Measurements from ENCODE around the gene SMG6.
A peak's percentile ranks its signal among the peaks of the same experiment; 100 is the strongest.

The SMG6 gene

DNA sequence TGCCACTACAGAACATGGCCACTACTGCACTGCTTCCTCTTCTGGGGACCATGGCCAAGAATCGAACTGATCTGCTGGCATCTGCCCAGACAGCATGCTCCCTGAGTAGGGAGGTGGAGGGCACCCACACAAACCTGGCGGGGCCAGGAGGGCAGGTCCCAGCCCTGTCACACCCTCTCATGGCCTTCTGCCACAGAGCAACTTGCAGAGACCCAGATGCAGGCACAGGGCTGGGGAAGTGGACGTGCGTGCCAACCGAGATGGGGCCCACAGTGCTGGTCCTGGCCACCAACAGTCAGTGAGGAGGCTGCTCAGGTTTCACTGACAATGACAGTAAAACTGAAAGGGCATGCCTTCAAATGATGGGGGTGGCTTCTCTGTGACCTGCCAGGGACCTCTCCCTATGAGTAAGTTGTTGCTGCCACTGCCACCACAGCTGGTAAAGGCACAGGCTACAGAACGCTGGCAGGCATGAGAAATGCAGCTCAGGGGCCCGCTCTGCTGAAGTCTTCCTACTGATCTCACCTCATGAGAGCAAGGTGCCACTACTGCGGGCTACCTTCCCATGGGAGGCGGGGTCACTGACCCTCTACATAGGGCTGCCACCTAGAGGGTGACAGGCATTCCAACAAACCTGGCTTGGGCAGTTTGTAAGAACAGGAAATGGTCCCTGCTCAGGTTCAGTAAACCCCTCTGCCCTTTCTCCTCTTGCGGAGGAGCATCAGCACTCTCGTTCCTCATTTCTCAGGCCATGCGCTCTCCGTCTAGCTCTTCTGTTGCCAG is 233.2 kb downstream of the SMG6 start:
- DNase-seq: peak; percentile 80

DNA sequence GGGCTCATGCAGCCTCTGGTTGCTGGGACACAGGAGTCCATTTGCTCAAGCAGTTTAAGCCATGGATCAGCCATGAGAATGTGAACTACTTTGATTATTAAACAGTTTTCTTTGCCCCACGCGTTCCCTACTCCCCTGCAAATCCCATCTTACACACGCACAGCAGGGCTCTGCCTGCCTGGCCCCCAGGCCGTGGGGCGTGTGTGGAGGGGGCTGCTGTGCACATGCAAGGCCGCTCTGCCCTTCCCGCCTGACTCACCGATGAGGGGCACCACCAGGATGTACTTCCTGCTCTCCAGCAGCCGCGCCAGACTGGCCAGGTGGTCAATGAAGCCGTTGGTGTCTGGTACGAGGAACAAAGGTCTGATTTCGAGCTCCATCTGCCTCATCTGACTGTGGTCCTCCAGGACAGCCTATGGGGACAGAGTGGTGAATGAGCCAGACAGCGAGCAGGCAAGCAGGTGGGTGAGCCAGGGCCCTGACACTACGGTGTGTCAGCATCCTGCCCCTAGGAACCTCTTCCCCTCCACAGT is 235.0 kb downstream of the SMG6 start:
- no peak for DNase-seq

DNA sequence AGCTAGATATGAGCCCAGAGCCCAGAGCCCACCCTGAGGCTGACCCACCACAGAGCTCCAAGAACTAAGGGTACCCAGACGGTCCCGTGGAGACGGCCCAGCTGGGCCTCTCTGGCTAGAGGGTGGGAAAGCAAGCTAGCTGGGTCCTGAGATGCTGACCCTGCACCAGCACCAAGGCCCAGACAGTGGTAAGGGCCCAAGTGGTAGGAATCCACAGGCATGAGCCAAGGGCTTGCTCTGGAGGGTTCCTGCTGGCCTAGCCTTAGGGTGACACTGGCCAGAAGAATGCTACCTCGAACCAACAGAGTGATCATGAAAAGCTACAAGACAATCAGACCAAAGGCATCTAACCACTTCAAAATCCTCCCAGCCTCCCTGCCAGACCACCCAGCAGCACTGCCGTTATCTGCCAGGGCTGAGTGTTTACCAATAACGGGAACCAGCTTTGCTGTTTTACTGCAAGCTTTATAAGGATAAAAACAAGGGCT is 235.5 kb downstream of the SMG6 start:
- no peak for DNase-seq

DNA sequence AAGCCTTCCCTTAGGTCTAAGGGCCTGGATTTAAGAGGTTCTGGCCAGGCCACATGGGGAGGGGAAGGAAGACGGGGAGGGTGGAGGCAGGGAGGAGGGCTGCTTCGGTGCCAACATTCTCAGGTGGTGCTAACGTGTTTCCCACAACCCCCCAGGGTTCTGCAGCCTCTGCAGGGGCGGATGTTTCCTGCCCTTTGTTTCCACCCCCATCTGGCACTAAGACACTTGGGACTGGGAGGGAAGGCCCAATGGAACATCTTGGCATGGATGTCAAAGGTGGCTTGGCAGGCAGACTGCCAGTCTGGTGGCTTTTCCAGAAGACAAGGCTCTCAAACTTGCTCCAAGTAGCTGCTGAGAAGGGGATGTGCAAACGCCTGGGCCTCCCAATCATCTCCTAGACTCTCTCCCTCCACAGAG is 236.0 kb downstream of the SMG6 start:
- DNase-seq: no peak

DNA sequence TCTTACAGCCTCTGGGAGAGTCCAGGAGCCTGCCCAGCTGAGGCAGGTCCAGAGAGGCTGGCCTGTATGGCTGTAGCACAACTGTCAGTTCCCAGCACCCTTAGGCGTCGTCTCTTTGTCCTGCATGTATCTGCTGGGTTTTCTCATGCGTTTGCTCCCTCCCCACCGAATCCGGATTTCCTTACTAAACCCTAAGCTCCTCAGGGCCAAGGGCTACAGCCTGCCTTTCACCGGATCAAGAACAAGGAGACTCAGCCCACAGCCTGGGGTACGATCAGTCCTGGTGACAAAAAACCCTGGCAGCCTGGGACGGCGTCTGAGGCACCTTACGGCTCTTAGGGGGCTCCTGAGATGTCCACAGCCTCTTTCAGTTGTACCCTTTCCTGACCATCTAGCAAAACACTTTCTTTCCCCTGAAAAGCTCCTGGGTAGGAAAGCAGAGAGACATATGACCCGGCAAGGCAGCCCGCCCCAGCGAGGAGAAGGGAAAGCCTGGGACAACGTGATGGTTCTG is 236.5 kb downstream of the SMG6 start:
- no peak for DNase-seq

DNA sequence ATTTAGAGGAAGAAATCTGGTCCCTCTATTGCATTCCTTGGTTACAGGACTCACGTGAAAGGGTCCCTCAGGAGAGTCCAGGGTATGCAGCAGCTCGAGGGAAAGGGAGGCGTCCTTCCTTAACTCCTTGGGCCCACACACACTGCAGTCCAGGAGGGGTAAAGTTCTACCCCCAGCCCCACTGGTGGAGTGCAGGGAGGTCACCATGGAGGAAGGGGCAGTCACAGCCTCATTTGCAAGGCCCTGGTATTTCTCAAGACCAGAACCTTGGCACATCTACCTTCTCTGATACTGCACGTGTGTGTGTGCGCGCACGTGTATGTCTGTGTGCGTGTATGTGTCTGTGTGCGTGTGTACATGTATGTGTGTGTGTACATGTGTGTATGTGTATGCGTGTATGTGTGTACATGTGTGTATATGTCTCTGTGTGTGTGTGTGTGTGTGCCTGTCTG is 237.6 kb downstream of the SMG6 start:
- no peak for DNase-seq

DNA sequence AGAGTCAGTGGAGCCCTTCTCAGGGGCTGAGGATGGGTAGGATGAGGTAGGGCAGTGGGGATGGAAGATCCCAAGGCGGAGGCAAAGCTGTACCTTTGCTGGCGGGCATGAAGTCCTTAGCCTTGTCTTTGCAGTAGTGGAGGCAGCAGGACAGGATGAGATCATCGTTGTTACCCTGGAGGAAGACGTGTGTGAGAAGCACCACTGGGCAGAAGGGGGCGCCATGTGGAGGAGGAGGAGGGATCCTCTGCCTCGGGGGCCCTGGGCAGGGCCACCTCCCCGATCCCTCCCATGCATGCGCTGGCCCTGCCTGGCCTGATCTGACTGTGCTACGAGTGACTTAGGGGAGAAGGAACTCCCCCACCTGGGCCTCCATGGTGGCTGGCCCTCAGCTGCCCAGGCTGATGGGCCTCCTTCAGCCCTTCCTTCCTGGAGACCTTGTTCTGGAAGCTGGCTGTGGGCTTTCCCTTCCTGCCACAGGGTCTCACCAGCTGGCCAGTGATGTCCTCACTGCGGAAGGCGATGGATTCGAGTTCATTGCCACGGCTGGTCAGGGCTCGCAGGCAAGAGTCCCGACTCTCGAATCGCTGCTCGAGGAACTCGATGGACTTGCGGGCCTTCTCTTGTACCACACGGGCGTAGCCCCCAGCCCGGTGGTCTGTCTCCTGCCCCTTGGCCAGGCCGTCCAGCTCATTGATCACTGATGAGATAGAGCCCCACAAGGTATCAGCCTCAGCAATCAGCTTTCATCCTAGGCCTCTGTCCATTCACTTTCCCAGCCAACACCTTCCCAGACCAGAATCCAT is 238.4 kb downstream of the SMG6 start:
- peak; percentile 58 for DNase-seq

DNA sequence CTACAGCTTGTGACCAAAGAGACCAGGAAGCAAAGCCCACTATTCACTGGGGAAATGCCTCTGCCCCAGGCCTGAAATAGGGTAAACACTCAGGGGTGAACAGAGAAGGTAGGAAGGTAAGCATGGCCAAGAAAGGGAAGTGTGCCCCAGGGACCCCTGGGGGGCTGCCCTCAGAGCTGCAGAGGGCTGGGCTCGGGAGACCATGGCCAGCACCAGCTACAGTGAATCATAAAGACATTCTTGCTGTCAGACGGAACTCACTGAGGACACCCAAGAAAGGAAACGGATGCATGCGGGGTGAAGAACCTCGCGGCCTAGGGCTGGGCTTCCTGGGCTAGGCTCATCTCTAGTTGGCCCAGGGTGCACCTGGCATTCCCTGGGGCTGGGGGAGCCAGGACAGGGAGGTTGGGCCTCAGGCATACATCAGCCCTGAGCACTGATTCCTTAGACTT is 239.0 kb downstream of the SMG6 start:
- no peak for DNase-seq

DNA sequence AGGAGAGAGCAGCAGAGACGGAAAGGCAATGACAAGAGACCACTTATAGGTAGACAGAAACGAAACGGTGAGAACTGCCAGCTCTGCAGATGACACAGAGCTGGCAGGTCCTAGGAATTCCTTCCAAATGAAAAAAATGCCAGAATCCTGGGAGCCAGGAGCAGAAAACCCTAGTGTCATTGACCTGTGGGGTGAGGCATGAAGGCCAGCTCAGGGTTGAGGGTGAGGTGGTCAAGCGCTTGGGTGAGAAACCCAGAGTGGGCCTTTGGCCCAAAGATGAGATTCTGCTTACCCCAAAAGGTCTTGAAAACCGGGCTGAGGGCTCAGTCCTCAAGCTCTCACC is 239.5 kb downstream of the SMG6 start:
- no peak for DNase-seq

DNA sequence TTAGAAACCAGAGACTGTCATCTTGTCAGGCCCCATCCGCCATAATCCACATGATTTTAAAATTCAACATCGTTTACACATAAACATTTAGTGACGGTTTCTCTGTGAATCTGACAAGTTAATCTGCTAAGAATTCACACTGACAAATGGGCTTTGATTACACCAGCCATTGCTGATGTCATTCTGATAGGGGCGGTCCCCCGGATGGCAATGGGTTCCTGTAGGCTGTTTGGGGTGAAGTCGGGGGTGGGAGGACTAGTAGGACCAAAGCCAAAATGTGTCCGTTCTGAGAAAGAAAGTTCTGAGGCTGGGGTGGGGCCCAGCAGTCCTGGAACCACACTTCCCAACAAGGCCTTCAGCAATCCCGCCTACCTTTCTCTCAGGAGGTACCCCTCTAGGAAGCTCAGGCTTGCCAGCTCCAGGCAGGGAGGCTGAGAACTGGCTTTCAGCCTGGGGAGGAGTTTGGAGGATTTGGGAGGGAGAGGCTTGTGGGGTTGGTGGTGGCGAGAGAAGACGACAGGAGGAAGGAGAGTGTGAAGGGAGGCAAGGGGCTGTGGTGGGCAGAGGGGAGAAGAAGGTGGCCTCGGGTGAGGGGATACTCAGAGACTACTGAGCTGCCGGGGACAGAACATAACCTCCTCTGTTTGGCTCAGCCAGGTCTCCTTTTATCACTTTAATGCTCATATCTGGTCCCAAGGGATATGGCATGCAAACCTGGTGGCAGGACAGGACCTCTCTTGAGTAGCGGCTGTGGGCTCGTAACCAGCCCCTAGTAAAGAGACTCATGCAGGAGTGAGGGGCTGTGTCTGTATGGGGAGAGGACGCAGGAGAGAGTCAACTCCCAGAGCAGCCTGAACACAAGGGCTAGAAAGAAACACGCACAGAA is 240.1 kb downstream of the SMG6 start:
- DNase-seq: no peak

DNA sequence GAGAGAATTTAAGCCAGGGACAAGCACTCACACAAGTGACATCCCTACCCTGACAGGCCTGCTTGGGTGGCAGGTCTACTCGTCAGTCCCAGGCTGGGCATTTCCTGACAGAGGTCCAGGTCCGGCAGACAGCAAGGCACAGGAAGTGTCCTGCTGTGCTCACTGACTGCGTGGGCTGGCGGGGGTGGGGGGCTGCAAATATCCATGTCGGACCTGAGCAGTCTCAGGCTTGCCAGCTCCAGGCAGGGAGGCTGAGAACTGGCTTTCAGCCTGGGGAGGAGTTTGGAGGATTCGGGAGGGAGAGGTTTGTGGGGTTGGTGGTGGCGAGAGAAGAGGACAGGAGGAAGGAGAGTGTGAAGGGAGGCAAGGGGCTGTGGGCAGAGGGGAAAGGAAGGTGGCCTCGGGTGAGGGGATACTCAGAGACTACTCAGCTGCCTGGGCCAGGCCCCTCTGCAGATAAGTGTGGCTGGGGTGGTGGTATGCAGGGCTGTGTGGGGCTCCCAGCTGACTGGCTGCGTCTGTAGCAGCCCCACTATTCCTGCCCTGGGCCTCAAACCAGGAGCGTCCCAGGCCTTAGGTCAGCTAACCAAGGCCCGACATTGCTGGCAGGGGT is 240.9 kb downstream of the SMG6 start:
- DNase-seq: no peak

DNA sequence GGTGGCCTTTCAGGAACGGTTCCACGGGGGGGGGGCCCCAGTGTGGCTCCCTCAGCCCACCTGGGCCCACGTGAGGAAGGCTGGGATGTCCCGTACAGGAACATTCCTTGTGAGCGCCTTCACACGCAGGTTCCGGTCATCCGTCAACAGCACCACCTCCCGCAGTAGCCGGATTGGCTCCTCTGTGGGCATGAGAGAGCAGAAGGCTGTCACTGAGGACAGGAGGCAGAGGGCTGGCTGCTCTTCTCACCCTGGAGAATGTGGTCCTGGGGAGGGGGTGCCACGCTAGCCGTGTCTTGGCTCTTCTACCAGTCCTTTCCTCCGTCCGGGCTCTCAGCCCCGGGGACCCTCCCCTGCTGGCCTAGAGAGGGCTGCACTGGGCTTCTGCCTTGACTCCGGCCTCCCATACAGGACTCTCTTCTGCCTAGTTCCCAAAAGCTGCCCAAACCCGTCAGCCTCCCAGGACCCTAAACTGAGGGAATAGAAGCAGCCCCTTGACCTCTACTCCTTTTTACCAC is 242.1 kb downstream of the SMG6 start:
- no peak for DNase-seq

DNA sequence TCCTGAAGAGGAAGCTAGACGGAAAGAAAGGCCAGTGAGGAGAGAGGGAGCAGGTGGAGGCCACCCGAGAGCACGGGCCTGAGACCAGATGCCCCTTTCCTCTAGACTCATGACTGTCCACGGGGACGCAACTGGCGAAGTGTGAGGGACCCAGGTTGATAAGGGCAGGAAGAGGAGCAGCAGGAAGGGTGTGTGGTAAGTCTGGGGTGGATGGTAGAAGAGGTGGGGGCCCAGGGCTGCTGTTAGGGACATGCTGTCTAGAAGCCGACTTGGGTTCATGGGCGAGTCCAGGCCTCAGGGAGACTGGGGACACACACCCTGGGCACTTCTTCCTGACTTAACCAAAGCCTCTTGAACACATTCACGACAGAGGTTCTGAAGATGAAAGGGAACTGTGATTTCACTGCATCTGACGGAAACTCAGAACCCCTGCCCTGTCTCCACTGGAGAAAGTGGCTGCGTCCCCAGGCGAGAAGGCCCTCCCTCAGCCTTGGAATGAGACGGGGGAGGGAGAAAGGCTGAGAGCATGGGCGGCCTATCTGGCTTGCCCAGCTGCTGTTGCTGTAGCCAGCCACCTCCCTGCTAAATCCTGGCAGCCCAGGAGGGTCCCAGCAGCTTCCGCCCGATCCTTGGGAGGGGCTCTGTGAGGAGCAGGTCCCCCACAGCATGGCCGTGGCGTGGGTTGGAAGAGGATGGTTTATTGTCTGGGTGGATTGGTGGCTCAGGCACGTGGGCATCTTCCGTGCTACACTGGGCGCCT is 242.7 kb downstream of the SMG6 start:
- DNase-seq: no peak

DNA sequence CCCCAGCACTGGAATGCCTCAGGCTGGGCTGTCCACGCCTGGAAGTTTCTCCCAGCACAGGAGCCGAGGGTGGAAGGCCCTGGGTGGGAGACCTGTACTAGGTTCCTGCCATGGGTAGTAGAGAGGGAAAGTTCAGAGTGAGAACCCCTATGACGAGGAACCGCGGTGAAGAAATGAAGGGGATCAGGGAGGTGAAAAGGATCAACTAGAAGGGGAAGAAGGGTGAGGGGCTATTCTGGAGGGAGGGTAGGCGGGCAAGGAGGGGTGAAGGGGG is 243.3 kb downstream of the SMG6 start:
- no peak for DNase-seq

DNA sequence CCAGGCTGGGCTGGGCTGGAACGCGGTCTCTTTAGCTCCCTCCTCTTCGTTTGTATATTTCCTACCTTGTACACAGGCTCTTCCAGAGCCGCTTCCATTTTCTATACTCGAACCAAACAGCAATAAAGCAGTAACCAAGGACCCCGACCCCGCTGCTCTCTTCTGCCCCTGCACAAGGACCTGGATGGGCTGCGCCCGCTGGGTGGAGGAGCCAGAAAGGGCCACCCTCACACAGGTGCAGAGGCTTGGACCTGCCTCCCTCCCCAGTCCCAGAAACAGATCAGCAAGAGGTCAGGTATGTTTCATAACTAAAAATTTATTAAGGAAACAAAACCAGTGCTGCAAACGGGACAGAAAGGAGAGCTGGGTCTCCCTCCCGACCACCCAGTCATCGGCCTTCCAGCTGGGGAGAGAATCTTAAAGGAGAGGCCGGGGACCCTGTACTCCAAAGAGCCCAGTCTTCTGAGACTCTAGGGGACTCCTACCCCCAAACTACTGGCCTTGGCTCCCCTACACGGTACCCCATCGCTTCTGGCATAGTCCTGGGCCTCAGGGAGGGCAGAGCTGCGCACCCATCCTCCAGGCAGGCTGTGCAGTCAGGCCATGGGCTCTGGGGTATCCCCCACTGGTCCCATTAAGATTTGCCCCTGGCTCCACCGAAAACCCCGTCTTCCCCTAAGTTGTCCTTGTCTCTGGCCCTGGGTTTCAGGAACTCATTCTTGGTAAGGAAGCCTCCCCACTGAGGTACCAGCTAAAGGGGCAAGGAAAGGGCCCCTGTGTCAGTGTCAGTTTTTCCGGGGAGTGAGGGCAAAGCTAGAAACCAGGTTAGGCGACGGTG is 243.8 kb downstream of the SMG6 start:
- no peak for DNase-seq

DNA sequence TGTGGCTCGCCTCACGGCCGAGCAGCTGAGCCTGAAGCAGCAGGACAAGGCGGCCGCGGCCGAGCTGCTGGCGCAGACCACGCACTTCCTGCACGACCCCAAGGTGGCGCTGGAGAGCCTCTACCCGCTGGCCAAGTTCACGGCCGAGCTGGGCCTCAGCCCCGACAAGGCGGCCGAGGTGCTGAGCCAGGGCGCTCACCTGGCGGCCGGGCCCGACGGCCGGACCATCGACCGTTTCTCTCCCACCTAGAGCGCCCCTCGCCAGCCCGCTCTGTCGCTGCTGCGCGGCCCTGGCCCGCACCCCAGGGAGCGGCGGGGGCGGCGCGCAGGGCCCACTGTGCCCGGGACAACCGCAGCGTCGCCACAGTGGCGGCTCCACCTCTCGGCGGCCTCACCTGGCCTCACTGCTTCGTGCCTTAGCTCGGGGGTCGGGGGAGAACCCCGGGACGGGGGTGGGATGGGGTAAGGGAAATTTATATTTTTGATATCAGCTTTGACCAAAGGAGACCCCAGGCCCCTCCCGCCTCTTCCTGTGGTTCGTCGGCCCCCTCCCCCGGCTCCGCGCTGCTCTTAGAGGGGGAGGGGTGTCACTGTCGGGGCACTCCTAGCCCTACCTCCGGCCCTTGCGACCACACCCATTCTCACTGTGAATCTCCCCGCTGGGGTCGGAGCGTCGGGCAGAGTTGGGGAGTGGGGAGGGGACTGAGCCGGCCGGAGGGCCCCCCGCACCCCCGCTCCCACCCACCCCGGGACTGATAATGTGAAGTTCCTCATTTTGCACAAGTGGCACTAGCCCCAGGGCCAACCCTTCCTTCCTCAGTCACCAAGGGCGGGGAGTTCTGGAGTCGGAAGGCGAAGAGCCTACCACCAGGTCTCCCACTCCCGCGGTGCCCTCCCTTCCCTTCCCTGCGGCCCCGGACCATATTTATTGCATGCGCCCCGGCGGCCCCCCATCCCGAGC is 244.7 kb downstream of the SMG6 start:
- peak; percentile 43 for DNase-seq

DNA sequence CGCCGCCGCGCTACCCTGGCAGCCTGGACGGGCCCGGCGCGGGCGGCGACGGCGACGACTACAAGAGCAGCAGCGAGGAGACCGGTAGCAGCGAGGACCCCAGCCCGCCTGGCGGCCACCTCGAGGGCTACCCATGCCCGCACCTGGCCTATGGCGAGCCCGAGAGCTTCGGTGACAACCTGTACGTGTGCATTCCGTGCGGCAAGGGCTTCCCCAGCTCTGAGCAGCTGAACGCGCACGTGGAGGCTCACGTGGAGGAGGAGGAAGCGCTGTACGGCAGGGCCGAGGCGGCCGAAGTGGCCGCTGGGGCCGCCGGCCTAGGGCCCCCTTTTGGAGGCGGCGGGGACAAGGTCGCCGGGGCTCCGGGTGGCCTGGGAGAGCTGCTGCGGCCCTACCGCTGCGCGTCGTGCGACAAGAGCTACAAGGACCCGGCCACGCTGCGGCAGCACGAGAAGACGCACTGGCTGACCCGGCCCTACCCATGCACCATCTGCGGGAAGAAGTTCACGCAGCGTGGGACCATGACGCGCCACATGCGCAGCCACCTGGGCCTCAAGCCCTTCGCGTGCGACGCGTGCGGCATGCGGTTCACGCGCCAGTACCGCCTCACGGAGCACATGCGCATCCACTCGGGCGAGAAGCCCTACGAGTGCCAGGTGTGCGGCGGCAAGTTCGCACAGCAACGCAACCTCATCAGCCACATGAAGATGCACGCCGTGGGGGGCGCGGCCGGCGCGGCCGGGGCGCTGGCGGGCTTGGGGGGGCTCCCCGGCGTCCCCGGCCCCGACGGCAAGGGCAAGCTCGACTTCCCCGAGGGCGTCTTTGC is 245.6 kb downstream of the SMG6 start:
- no peak for DNase-seq

DNA sequence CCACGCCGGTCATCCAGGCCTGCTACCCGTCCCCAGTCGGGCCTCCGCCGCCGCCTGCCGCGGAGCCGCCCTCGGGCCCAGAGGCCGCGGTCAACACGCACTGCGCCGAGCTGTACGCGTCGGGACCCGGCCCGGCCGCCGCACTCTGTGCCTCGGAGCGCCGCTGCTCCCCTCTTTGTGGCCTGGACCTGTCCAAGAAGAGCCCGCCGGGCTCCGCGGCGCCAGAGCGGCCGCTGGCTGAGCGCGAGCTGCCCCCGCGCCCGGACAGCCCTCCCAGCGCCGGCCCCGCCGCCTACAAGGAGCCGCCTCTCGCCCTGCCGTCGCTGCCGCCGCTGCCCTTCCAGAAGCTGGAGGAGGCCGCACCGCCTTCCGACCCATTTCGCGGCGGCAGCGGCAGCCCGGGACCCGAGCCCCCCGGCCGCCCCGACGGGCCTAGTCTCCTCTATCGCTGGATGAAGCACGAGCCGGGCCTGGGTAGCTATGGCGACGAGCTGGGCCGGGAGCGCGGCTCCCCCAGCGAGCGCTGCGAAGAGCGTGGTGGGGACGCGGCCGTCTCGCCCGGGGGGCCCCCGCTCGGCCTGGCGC is 246.3 kb downstream of the SMG6 start:
- DNase-seq: no peak

All from stimulated activated naive CD4-positive, alpha-beta T cell treated with Interleukin-2 at 50 U/mL for 16 hours (primary cell).